Measurements from ENCODE around the gene TMCO6. TPM values are rescaled to one million over a fixed set of nuclear protein-coding genes. Genes with fewer than 3 reads are reported as not detected.
A peak's percentile ranks its signal among the peaks of the same experiment; 100 is the strongest.

TMCO6 gene
- total and polyA plus RNA-seq, 2 of the 4 experiments (the other 2 are of a cell fraction), result 6.6 to 10.6 TPM

DNA sequence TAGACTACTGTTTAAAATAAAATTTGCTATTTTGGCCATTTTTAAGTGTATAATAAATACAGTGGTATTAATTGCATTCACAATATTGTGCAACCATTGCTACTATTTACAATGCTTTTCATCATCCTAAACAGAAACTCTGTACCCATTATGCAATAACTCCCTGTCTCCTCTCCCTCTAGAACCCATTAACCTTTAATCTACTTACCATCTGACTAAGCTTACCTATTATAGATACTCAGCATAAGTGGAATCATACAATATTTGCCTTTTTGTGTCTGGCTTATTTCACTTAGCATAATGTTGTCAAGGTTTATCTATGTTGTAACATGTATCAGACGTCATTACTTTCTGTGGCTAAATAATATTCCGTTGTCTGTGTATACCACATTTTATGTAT is 32.2 kb upstream of the TMCO6 start:
- H3K18ac ChIP-seq (ENCODE audit: low read depth, low read length), result no peak overlapping the region
- no peak overlapping the region for H3K9ac ChIP-seq (ENCODE audit: low read depth, low read length)
- no peak overlapping the region for H3K4me3 ChIP-seq (ENCODE audit: insufficient read depth, low read depth, low read length)
- no peak overlapping the region for H4K91ac ChIP-seq (ENCODE audit: insufficient read depth, low read depth, low read length)
- dilution Hi-C loops (cut with HindIII; ENCODE audit: low sequenced_read_pairs, unreplicated experiment), result no loop called here
- H3K56ac ChIP-seq (ENCODE audit: extremely low read depth, insufficient read depth, low read length), result no peak overlapping the region
- no peaks in the 10 kb centered on the region for H3K36me3 ChIP-seq (ENCODE audit: control insufficient read depth, insufficient read depth, low read length)
- in situ Hi-C loops (cut with MboI; ENCODE audit: low sequenced_read_pairs), result no loop called here
- no peak overlapping the region for H2AK5ac ChIP-seq (ENCODE audit: low read depth, low read length)
- ChIA-PET CTCF (no interaction called here), POLR2A (ENCODE audit: unreplicated experiment) (no interaction called here)
- no peaks in the 10 kb centered on the region for H3K9me3 ChIP-seq (ENCODE audit: control insufficient read depth, insufficient read depth, low read length)
- BruUV-seq (replicated peaks), result no TSS peak
- H2AFZ ChIP-seq (replicated peaks; ENCODE audit: low read length, poor library complexity), result no peak overlapping the region
- no peak overlapping the region for H2AK9ac ChIP-seq (replicated peaks; ENCODE audit: low read depth, low read length, poor library complexity)
- no peak overlapping the region for H3K27ac ChIP-seq (ENCODE audit: insufficient read depth, low read length)
- ATAC-seq (ENCODE audit: low read depth) (no peak), DNase-seq (no peak)
- no CpG with 5 or more reads among the region's 2 CpGs for WGBS, 2 experiments (ENCODE audit: extremely low coverage in 2 of 2, insufficient read length in 1 of 2)
- intact Hi-C loops (cut with micrococcal nuclease), result no loop called here
- peaks cover 4% of the 10 kb centered on the region; the same call in 1 of the 2 replicates for H3K27me3 ChIP-seq (ENCODE audit: control insufficient read depth, insufficient read depth, low read length)
- H2BK15ac ChIP-seq (ENCODE audit: low read depth, low read length), result no peak overlapping the region
- no peak overlapping the region for H2BK120ac ChIP-seq (ENCODE audit: low read depth, low read length)
- no peak overlapping the region for H2BK20ac ChIP-seq (ENCODE audit: low read depth, low read length)
- H3K23ac ChIP-seq (ENCODE audit: low read depth, low read length), result no peak overlapping the region
- TF ChIP-seq, protein P1, sequence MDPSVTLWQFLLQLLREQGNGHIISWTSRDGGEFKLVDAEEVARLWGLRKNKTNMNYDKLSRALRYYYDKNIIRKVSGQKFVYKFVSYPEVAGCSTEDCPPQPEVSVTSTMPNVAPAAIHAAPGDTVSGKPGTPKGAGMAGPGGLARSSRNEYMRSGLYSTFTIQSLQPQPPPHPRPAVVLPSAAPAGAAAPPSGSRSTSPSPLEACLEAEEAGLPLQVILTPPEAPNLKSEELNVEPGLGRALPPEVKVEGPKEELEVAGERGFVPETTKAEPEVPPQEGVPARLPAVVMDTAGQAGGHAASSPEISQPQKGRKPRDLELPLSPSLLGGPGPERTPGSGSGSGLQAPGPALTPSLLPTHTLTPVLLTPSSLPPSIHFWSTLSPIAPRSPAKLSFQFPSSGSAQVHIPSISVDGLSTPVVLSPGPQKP (IDR thresholded peaks at IDR 0.05; ENCODE audit: borderline replicate concordance, low read depth, low read length), result no peak
- TF ChIP-seq, protein P2, sequence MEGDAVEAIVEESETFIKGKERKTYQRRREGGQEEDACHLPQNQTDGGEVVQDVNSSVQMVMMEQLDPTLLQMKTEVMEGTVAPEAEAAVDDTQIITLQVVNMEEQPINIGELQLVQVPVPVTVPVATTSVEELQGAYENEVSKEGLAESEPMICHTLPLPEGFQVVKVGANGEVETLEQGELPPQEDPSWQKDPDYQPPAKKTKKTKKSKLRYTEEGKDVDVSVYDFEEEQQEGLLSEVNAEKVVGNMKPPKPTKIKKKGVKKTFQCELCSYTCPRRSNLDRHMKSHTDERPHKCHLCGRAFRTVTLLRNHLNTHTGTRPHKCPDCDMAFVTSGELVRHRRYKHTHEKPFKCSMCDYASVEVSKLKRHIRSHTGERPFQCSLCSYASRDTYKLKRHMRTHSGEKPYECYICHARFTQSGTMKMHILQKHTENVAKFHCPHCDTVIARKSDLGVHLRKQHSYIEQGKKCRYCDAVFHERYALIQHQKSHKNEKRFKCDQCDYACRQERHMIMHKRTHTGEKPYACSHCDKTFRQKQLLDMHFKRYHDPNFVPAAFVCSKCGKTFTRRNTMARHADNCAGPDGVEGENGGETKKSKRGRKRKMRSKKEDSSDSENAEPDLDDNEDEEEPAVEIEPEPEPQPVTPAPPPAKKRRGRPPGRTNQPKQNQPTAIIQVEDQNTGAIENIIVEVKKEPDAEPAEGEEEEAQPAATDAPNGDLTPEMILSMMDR (conservative IDR thresholded peaks at IDR 0.05; ENCODE audit: low read depth, low read length), result no peak
- TF ChIP-seq CEBPB (IDR thresholded peaks at IDR 0.05; ENCODE audit: low read depth, low read length), result peak; percentile 72
- no peak overlapping the region for H2BK5ac ChIP-seq (ENCODE audit: low read depth, low read length, poor library complexity, severe bottlenecking)
- no peaks in the 10 kb centered on the region for H3K79me1 ChIP-seq (ENCODE audit: low read depth in 1 of 2, low read length in 2 of 2)
- H3K9me1 ChIP-seq (ENCODE audit: insufficient read depth, low read length), result no peaks in the 10 kb centered on the region
- no peak overlapping the region for H4K5ac ChIP-seq (ENCODE audit: low read depth, low read length)
- H3K14ac ChIP-seq (replicated peaks; ENCODE audit: low read depth, low read length), result no peak overlapping the region
- peaks cover 4% of the 10 kb centered on the region for H3K4me1 ChIP-seq (ENCODE audit: control insufficient read depth, insufficient read depth, low read length)
- H4K20me1 ChIP-seq (ENCODE audit: insufficient read depth, low read length), result no peaks in the 10 kb centered on the region
- no peak overlapping the region for H4K8ac ChIP-seq (ENCODE audit: low read depth in 2 of 2, low read length in 2 of 2)
- H3K4ac ChIP-seq (ENCODE audit: low read depth, low read length), result no peak overlapping the region
- H3K4me2 ChIP-seq (ENCODE audit: low read depth, low read length), result no peak overlapping the region

Data from IMR-90 (cell line).